B cell (primary cell): Measurements from ENCODE around the gene KLK1. TPM values are rescaled to one million over a fixed set of nuclear protein-coding genes. Genes with fewer than 3 reads are reported as not detected.

ENCODE experiments used
- ATAC-seq: fragments of 200-7000 bp; cut with Tn5 transposase; one replicate; pipeline ENCODE4 v1.10.0; 2021; ENCODE audit warnings: low read depth, mild to moderate bottlenecking, moderate number of reproducible peaks, moderate library complexity
- CTCF ChIA-PET: fragments of 350-600 bp; sonication (Branson Sonifier 250); formaldehyde crosslinking; loops from one replicate; lab custom pipeline; 2021; ENCODE audit warnings: antibody characterized with exemption, inconsistent platforms; lab: Charles Lee
- POLR2A ChIA-PET: fragments of 350-600 bp; sonication (Branson Sonifier 250); formaldehyde crosslinking; loops from one replicate; lab custom pipeline; 2021; ENCODE audit warnings: antibody characterized with exemption; lab: Charles Lee
- DNase-seq: peaks from one replicate; pipeline ENCODE4 v3.0.0; 2013
- H2AFZ ChIP-seq: 2 replicates; pipeline ENCODE4 v1.6.1; 2012; ENCODE audit warnings: mild to moderate bottlenecking, low read depth, low read length; ENCODE audit not compliant: insufficient read depth, poor library complexity, severe bottlenecking
- H3K27ac ChIP-seq, 2 donors: 1 replicate in 1 of 2; 2 replicates in 1 of 2; pipeline ENCODE4 v1.5.1; 2012 to 2013; ENCODE audit warnings: low read length in 2 of 2, mild to moderate bottlenecking in 2 of 2, moderate library complexity in 1 of 2
- H3K27me3 ChIP-seq, 4 experiments: fragments of 200-600 bp in 1 of 4; sonication (generic) in 1 of 4; replicated peaks in 1 of 4; 1 replicate in 2 of 4; 2 replicates in 2 of 4; pipeline versions ENCODE4 v1.6.1 to v1.7.0; 2013 to 2016; ENCODE audit warnings: low read length in 3 of 4, mild to moderate bottlenecking in 2 of 4, mixed read lengths in 1 of 4, moderate library complexity in 1 of 4; ENCODE audit not compliant: insufficient read depth in 4 of 4, control insufficient read depth in 3 of 4; ENCODE audit errors: control extremely low read depth in 1 of 4
- H3K36me3 ChIP-seq, 2 experiments: replicated peaks in 1 of 2; 1 replicate in 1 of 2; 2 replicates in 1 of 2; pipeline versions ENCODE4 v1.6.1 to v1.7.1; 2013; ENCODE audit warnings: low read length in 1 of 2; ENCODE audit not compliant: insufficient read depth in 2 of 2, control insufficient read depth in 1 of 2; ENCODE audit errors: control extremely low read depth in 1 of 2, extremely low read depth in 1 of 2
- H3K4me1 ChIP-seq, 2 donors: fragments of 200-600 bp in 1 of 2; sonication (generic) in 1 of 2; 1 replicate in 1 of 2; 2 replicates in 1 of 2; pipeline versions ENCODE4 v1.5.1 to v1.6.1; 2013 to 2017; ENCODE audit warnings: low read length in 2 of 2; ENCODE audit not compliant: control insufficient read depth in 2 of 2, insufficient read depth in 2 of 2
- H3K4me2 ChIP-seq: replicated peaks from 2 replicates; pipeline ENCODE3; 2012; ENCODE audit warnings: mild to moderate bottlenecking, low read depth, low read length; ENCODE audit not compliant: poor library complexity, severe bottlenecking
- H3K4me3 ChIP-seq, 5 experiments: fragments of 200-600 bp in 1 of 5; sonication (generic) in 1 of 5; 1 replicate in 3 of 5; 2 replicates in 2 of 5; pipeline versions ENCODE4 v1.5.1 to v1.7.0; 2011 to 2016; ENCODE audit warnings: low read length in 4 of 5, mild to moderate bottlenecking in 4 of 5, low read depth in 2 of 5, control low read depth in 1 of 5, moderate library complexity in 1 of 5; ENCODE audit not compliant: insufficient read depth in 1 of 5; ENCODE audit errors: control extremely low read depth in 1 of 5, extremely low read depth in 1 of 5
- H3K79me2 ChIP-seq: fragments of 200-600 bp; sonication (generic); one replicate; pipeline ENCODE4 v1.6.0; 2016; ENCODE audit warnings: low read length; ENCODE audit not compliant: control insufficient read depth, insufficient read depth
- H3K9ac ChIP-seq: fragments of 200-600 bp; sonication (generic); 2 replicates; pipeline ENCODE4 v1.6.1; 2017; ENCODE audit warnings: mild to moderate bottlenecking, low read length, moderate library complexity
- H3K9me3 ChIP-seq, 3 donors: one replicate each; pipeline versions ENCODE4 v1.6.1 to v1.7.1; 2013; ENCODE audit warnings: low read length in 2 of 3; ENCODE audit not compliant: control insufficient read depth in 2 of 3, insufficient read depth in 1 of 3; ENCODE audit errors: control extremely low read depth in 1 of 3
- H4K20me1 ChIP-seq: 2 replicates; pipeline ENCODE4 v1.6.0; 2012; ENCODE audit warnings: mild to moderate bottlenecking, low read length; ENCODE audit not compliant: insufficient read depth, control insufficient read depth, poor library complexity, severe bottlenecking
- H3K27ac Mint-ChIP-seq: one replicate; pipeline ENCODE4 v1.8.0; 2021; ENCODE audit warnings: mixed read lengths
- H3K27me3 Mint-ChIP-seq: one replicate; pipeline ENCODE4 v1.8.0; 2021; ENCODE audit warnings: mixed read lengths
- H3K4me1 Mint-ChIP-seq: one replicate; pipeline ENCODE4 v1.8.0; 2021; ENCODE audit warnings: mixed read lengths
- H3K4me3 Mint-ChIP-seq: one replicate; pipeline ENCODE4 v1.8.0; 2021; ENCODE audit warnings: mixed read lengths
- H3K9me3 Mint-ChIP-seq: one replicate; pipeline ENCODE4 v1.8.0; 2022; ENCODE audit warnings: mixed read lengths; ENCODE audit not compliant: insufficient read depth
- EZH2 ChIP-seq: IDR thresholded peaks from 2 replicates; pipeline ENCODE4 v1.6.1; 2012; ENCODE audit warnings: borderline replicate concordance, low read depth, mild to moderate bottlenecking, moderate library complexity, low read length; ENCODE audit not compliant: insufficient read depth, poor library complexity, severe bottlenecking
- WGBS: methylation state at CpG from one replicate; pipeline ENCODE4 v1.1.5; 2013; ENCODE audit warnings: missing lambda C conversion rate; ENCODE audit not compliant: insufficient coverage; 5-methylcytosine and 5-hydroxymethylcytosine counted together
- intact Hi-C: fragments of 100-400 bp; cut with micrococcal nuclease; formaldehyde crosslinking; loops from one replicate; pipeline ENCODE4 v1.10.0; 2022
- polyA plus RNA-seq: library from polyadenylated mRNA; depleted of rRNA; stranded (reverse); fragments of >200 nt; gene quantifications from 2 replicates; pipeline ENCODE4 v1.2.3, GENCODE V29; 2012
- total RNA-seq, 2 donors: library from RNA; stranded (reverse); fragments of 120-200 nt in 1 of 2; gene quantifications; 1 replicate in 1 of 2; 2 replicates in 1 of 2; pipeline versions ENCODE4 v1.2.3 to v1.2.4, GENCODE V29; 2013 to 2022
- TF ChIP-seq, protein P1 (sequence below): fragments of 200-600 bp; IDR thresholded peaks from one replicate; pipeline ENCODE4 v1.8.0; 2022; ENCODE audit warnings: antibody characterized with exemption, mild to moderate bottlenecking

The KLK1 gene
- total and polyA plus RNA-seq, 2 donors (not counting 1 experiment from before 2014, with no cell fraction given): 9.5 to 15.2 TPM

DNA sequence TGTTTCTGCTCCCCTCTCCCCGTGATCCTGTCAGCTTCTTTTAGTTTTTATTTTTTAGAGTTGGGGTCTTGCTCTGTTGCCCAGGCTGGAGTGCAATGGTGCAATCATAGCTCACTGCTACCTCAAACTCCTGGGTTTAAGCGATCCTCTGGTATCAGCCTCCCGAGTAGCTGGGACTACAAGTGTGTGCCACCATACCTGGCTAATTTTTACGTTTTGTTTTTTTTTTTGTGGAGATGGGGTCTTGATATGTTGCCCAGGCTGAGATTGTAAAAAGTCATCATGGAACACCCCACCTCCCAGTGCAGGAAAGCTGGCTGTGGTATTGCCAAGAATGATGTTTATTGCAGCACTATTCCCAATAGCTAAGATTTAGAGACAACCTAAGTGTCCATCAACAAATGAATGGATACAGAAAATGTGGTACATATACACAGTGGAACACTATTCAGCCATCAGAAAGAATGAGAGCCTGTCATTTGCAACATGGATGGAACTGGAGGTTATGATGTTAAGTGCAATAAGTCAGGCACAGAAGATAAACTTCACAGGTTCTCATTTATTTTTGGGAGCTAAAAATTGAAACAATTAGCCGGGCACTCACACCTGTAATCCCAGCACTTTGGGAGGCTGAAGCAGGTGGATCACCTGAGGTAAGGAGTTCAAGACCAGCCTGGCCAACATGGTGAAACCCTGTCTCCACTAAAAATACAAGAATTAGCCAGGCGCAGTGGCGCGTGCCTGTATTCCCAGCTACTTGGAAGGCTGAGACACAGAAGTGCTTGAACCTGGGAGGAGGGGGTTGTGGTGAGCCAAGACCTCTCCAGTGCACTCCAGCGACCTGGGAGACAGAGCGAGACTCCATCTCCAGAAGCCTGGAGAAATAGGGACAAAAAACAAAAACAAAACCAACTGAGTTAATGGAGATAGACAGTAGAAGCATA is 16.4 kb upstream of the KLK1 start:
- no peak for TF ChIP-seq EZH2
- TF ChIP-seq, protein P1, sequence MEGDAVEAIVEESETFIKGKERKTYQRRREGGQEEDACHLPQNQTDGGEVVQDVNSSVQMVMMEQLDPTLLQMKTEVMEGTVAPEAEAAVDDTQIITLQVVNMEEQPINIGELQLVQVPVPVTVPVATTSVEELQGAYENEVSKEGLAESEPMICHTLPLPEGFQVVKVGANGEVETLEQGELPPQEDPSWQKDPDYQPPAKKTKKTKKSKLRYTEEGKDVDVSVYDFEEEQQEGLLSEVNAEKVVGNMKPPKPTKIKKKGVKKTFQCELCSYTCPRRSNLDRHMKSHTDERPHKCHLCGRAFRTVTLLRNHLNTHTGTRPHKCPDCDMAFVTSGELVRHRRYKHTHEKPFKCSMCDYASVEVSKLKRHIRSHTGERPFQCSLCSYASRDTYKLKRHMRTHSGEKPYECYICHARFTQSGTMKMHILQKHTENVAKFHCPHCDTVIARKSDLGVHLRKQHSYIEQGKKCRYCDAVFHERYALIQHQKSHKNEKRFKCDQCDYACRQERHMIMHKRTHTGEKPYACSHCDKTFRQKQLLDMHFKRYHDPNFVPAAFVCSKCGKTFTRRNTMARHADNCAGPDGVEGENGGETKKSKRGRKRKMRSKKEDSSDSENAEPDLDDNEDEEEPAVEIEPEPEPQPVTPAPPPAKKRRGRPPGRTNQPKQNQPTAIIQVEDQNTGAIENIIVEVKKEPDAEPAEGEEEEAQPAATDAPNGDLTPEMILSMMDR: no peak
- no peaks in the 10 kb centered on the region for H4K20me1 ChIP-seq
- H3K9me3 ChIP-seq: peaks cover 0 to 29% (median 10%) of the 10 kb centered on the region in 3 donors
- 73% methylated on average over 3 of the region's 10 CpGs for WGBS
- DNase-seq (no peak), ATAC-seq (no peak)
- no peak overlapping the region for H3K9ac ChIP-seq
- no peaks in the 10 kb centered on the region for H3K79me2 ChIP-seq
- H3K27ac ChIP-seq: no peak overlapping the region
- H3K27me3 ChIP-seq: peaks cover 0 to 29% (median 2%) of the 10 kb centered on the region in 4 experiments
- peaks cover 11 to 12% of the 10 kb centered on the region in 2 donors for H3K4me1 ChIP-seq
- POLR2A ChIA-PET: interaction anchor here (0.8 kb wide), 1 partner anchor 531 kb away, joined by 9 read pairs; no protein-coding TSS in a partner anchor
- Mint-ChIP-seq H3K4me1 (peaks cover 26% of the 10 kb centered on the region), H3K27me3 (peaks cover 33% of the 10 kb centered on the region), H3K9me3 (peaks cover 10% of the 10 kb centered on the region), H3K27ac (no peak overlapping the region), H3K4me3 (no peak overlapping the region)
- CTCF ChIA-PET: interaction anchor here (3.2 kb wide), 1 partner anchor 82 kb away, joined by 11 read pairs; no protein-coding TSS in a partner anchor
- H3K4me2 ChIP-seq: no peak overlapping the region
- H3K4me3 ChIP-seq: no peak overlapping the region
- no peak overlapping the region for H2AFZ ChIP-seq
- intact Hi-C loops: loop anchor here (5.0 kb wide), 1 partner anchor 57 kb away; no protein-coding TSS in a partner anchor
- H3K36me3 ChIP-seq: no peaks in the 10 kb centered on the region
